HT-29 (cell line): ENCODE results near the gene MKX. TPM values are rescaled to one million over a fixed set of nuclear protein-coding genes. Genes with fewer than 3 reads are reported as not detected.
"Not testable (repeated sequence)": the region's sequence is repeated elsewhere in the genome, so short reads cannot be mapped to it uniquely, and the experiment has no call there.

Experiments
- DNase-seq: peaks from one replicate; pipeline ENCODE4 v3.0.0-alpha.2; 2015; ENCODE audit warnings: low spot score
- total RNA-seq: library from RNA; depleted of rRNA; stranded (reverse); fragments of >200 nt; shearing (Covaris generic); gene quantifications from 2 replicates; pipeline ENCODE4 v1.2.3, GENCODE V29; 2014

Gene MKX
- total RNA-seq, 1 experiment from 2014 or later = not detected

DNA sequence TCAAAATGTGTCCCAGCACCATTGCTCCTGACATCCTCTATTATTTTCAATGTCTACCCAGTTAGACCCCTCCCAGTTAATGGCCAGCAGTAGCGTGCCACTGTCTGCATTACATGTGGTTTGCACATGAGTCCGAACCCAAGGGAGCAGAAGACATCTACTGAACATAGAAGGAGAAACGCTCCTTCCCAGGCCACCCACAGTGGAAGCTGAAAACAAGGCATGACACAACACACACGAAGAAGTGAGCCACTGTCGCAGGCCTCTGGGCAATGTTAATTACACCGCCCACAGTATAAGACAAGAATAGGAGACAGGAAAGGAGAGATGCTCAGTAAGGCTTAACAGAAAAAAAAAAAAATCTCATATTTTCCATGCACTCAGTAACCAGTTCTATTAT, 50.5 kb downstream of the MKX start:
- no peak for DNase-seq

DNA sequence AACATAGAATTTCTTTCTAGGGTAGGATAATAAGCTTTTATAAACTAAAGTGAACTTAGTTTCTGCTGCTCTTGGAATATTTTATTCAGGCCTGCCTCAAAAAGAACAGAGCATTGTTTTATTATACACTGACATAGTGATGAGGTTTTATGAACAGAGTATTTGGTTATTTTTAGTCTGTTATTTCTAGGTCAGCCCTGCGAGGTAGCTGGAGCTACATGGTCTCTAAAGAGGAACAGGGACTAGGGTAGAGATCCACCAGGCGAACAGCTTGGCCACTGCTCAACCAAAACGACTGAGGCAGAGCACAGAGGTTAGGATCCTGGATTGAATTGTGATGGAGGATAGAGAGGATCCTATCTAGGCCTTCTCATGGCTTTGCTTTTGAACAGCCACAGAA, 53.0 kb downstream of the MKX start:
- DNase-seq = no peak

DNA sequence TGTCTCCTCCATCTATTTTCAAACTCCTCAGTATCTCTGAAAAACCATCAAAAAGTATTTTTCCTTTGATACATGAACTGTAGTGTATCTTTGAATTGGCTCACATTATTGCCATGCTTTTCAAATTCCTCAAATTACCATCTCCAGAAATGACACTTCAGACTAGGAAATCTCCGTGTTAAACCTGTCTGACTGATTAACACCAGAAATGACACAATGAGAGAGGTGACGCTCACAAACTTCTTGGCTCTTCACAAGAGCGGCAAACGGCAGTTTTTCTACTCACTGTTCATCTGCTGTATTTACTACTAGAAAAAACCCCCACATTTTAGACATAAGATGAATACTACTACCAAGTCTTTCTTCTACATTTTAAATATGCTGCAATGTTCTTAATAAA, 56.6 kb downstream of the MKX start:
- DNase-seq = no peak

DNA sequence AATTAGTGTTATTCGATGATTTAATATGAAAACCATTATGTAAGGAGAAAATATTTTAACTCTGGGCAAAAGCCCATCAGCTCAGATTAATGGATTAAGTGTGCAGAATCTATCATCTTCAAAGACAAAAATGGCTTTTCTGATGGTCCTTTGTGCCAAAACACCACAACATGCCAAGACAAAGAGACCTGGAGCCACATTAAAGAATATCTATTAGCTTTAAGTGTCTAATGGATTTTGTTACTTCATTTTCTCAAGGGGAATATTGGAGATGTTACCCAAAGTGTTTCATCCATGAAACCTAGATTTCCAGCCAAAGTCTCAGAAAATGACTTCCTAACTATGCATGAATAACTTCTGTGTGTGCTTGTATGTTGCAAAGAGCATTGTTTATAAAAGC, 57.3 kb downstream of the MKX start:
- no peak for DNase-seq

DNA sequence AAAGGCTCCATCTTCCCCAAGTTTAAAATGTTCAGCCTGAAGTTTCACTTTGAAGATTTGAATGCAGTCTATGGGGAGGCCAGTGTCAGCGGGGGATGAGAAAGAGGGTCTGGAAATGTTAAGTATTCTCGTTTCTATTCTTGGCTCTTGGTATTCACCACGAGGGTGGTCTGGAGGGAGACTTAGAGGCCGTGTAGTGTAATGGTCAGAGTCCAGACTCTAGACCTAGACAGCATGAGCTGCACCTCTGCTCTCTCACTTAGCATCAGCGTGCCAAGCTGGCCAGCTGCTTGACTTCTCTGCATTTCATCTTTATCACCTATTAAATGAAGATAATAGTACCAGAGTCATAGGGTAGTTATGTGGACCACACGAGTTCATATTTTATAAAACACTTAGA, 57.9 kb downstream of the MKX start:
- DNase-seq = no peak

DNA sequence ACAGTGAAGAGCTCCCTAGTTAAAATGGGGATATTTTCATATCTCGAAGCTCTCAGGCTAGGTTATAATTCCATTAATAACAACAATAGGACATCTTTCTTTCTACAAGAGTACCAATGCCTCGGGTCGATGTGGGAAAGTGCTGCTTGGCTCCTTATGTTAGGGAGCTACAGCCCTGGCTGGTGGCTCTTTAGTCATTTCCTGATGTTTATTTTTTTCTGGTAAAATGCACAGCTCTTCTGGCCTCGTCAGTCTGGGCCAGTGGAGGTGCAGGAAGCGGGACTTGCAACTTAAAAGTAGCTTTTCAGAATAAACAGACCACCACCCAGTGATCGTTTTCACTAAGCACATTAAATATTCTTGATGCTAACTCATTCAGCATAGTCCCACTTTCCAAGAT, 58.3 kb downstream of the MKX start:
- no peak for DNase-seq

DNA sequence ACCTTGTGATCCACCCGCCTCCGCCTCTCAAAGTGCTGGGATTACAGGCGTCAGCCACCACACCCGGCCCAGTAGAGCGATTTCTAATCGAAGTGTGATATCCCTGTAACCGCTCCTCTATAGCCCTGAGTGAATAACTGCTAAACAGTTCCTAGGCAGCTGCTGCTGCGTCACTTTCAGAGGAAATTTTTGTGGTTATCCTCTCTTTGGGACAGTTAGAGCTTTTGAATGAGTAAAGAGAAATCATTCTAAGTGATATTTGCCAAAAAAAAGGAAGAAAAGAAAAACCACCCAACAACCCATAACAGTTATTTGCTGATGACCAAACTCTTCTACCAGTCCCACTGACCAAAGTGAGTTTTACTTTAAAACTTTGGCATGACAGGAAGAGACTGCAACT, 59.9 kb downstream of the MKX start:
- DNase-seq = no peak

DNA sequence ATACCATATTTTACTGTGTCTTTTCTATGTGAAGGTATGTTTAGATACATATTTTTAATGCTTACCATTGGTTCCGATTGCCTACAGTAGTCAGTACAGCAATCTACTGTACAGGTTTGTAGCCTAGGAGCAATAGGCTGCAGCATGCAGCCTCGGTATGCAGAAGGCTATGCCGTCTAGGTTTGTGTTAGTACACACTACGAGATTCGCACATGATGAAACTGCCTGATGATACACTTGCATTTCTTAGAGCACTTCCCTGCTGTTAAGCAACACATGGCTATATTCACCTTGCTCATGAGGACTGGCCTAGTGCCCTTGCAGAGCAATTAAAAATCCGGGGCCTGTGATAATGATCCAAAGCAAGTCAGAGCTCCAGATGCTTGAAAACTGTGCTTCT, 62.4 kb downstream of the MKX start:
- DNase-seq = no peak

DNA sequence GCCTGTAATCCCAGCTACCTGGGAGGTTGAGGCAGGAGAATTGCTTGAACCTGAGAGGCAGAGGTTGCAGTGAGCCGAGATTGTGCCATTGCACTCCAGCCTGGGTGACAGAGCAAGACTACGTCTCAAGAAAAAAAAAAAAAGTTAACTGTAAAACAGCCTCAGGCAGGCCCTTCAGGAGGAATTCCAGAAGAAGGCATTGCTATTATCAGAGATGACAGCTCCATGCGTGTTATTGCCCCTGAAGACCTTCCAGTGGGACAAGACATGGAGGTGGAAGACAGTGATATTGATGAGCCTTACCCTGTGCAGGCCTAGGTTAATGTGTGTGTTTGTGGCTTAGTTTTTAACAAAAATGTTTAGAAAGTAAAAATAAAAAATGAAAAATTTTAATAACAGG, 63.8 kb downstream of the MKX start:
- DNase-seq = not testable (repeated sequence)

DNA sequence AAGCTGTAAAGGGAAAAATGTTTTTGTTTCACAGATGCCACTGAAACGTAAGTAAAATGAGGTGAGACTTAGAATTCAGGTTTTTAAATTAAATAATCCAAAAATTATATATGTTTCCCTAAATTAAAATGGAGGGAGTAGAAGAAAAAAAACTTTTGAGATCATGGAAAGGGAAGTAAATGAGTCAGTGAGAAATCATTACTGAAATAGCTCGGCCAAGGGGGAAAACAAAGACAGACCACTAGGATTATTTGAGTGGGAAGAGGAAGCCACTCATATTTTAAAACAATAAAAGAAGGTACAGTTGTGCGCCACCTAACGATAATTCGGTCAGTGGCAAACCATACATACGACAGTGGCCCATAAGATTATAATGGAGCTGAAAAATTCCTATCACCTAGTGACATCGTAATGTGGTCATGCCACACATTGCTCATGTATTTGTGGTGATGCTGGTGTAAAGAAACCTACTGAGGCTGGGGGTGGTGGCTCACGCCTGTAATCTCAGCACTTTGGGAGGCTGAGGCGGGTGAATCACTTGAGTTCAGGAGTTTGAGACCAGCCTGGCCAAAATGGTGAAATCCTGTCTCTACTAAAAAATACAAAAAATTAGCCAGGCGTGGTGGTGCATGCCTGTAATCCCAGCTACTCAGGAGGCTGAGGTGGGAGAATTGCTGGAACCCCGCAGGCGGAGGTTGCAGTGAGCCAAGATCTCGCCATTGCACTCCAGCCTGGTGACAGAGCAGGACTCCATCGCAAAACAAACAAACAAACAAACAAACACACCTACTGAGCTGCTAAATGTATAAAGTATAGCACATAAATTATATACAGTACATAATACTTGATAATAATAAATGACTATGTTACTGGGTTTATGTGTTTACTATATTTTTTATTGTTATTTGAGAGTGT, 64.7 kb downstream of the MKX start:
- no peak for DNase-seq

DNA sequence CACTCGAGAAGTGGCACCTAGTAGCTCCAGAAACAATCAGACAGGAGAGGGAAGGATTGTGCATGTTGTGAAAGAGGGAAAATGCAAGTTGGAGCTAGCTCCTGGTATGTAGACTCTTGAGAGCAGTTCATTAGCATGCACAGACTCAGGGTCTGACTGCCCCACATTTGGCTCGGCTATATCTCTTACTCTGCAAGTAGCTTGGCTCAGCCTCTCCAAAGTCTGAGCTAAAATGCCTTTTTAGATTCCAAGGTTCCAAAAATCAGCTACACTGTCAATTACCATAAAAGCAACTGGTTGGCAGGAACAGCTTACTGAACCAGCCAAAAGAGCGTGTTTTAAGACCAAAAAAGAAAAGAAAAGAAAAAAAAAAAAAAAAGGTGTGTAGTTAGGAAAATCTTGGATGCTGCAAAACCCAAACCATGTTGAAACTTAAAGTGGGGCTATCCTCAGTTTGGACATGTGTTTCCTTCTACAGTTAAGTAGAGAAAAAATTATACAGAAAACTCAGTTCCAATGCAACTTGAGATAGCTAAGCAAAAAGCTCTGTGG, 65.5 kb downstream of the MKX start:
- no peak for DNase-seq

DNA sequence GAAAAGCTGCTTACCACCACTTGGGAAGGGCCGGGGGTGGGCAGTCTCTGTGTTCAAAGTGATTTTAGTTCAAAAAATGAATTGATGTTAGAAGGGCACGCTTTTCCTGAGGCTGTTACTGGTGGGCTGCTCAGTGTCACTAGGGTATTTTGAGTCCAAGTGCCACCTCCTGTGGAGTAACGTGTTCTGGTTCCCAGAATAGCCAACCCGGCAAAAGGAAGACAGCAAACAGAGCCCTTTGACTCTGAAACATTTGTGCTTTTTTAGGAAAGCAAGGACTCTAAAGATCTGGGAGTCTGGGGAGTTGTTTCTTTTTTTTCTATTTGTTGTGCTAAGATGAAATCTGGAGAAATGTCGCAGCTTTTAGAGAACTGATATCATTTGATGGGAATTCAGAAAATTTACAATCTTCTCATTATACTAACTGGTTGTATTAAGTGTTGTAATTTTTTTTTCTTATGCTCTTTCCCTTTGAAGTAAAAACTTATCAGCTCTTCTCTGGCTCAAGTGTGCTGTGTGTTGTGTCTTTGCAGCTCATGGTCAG, 66.2 kb downstream of the MKX start:
- no peak for DNase-seq

DNA sequence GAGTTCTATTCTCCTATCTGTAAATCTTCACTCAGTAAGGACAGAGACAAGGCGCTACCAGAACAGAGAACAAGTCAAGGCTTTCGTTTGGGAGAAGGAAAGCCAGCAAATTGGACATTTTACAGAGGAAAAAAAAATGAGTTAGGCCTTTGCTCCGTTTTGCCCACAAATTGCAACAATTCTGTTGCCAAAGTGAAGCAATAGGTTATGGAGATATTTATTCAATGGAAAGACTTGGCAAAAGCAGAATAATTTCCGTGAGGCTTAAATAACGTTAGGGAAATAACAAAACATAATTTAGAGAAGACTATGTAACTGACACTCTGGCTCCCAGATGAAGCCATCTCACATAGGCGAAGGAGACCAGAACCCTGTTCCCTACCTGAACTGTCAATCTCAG, 67.5 kb downstream of the MKX start:
- no peak for DNase-seq

DNA sequence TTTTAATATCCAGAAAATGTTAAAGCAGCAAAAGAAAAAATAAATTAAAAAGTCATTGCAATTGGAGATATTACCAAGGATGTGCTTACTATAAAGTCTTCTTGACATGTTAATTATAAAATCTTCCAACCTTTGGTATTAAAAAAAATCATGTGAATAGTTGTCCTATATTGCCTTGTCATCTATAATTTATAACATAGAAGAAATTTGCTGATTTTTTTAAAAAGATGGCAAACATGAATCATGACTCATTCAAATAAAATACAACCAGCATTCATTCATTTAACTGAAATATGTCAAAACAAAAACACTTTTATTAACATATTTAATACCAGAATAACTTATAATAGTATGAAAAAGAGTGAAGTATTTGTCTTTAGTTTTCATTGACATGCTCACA, 72.6 kb downstream of the MKX start:
- DNase-seq = no peak

DNA sequence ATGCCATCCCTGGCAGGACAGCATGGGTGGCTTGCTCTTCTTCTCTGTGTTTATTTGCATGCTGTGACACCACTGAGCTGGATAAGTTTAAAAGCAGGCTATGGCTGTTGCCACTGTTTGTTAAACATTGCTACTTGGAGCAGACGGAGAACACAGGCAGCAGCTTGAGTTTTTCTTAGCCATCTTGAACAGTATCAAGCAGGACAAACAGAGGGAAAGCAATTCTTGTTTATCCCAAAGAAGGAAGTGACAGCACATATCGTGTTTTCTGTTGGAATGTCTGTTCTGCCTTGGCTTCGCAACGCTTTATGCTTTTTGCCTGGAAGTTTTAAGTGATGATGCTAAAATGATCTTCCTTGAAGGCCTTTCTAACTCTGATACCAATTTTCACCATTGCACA, 73.8 kb downstream of the MKX start:
- DNase-seq = no peak

DNA sequence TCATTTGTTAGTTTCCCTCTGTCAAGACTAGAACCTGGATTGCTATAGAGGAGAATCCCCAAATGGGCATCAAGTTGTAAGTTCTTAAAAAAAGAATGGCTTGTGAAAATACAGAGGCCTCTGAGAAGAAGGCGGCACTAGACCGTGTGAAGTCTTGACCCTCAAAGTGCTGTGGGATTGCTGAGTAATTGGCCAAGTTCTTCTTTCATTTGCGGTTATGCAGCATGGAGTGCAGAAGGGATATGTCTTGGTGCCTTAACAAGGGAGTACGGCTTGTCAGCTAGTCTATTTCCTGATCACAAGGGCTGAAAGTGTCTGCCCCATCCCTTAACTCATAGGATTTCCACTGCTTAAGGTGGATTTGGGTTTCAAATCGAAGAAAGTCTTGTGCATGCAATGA, 81.2 kb downstream of the MKX start:
- DNase-seq = no peak

DNA sequence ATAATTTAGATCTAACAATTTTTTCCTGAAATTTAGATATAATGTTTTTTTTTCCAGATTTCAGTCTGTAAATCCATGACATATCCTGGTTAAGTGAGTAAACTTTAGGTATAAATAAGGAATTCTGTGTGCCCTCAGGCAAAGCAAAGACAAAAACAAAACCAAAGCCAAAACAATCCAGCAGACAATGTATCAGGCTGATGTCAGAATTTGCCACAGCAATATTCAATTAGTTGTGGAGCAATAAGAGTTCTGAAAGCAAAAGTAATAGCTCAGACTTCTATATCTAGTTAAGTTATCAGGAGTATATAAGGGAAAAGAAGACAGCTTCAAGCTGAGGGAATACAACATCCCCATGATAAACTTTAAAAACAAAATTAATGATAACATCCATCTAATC, 82.0 kb downstream of the MKX start:
- no peak for DNase-seq

DNA sequence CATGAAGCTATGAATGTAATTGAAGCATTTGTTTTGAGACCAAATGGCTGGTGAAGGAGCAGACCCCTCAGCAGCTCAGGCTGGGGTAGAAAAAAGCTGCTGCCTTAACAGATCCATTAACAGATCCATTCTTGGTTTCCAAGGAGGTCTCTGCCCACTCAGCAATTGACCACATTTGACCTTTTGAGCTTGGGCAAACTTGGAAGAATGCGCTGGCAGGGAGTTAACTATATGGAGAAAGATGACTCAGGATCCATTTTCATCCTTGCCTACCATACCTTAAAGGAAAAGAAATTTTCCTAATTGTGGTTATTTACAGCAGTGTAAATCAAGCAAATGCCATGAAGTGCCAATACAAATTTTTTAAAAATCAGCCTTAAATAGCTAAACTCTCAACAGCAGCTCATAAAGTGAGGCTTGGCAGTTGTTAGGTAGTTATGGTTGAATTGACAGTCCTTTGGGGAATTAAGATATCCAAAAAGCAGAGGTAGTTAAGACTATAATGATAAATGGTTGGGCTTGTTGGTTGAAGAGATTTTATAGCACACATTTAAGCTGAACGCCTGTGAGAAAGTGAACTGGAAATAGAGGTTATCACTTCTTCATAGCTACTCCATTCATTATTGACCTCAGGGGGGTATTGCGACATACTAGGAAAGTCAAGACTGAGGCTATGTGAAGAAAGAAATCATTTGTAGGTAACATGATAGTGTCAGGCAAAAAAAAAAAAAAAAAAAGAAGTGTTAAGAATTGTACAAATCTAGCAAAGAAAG, 83.9 kb downstream of the MKX start:
- DNase-seq = no peak

DNA sequence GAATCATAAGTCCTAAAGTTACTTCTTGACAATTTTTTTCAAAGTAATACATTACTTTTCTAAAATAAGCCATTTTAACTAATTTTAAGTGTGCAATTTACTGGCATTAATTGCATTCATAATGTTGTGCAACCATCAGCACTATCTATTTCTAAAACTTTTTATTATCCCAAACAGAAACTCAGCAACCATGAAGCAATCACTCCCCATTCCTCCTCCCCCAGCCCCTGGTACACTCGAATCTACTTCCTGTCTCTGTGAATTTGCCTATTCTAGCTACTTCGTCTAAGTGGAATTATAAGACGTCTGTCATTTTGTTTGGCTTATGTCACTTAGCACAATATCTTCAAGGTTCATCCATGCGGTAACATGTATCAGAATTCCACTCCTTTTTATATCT, 84.9 kb downstream of the MKX start:
- no peak for DNase-seq

DNA sequence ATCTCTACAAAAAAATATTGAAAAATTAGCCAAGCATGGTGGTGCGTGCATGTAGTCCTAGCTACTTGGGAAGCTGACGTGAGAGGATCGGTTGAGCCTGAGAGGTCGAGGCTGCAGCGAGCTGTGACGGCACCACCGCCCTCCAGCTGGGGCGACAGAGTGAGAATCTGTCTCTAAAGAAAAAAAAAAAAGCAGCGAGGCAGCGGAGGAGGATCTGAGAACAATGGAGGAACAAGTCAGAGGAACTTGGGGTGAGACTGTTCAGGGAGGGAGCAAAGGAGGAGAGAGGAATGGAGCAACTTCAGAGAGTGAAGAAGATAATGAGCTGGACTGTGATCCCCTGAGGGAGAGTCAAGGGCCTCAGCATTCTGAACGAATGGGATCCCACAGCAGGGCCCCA, 85.4 kb downstream of the MKX start:
- no peak for DNase-seq

DNA sequence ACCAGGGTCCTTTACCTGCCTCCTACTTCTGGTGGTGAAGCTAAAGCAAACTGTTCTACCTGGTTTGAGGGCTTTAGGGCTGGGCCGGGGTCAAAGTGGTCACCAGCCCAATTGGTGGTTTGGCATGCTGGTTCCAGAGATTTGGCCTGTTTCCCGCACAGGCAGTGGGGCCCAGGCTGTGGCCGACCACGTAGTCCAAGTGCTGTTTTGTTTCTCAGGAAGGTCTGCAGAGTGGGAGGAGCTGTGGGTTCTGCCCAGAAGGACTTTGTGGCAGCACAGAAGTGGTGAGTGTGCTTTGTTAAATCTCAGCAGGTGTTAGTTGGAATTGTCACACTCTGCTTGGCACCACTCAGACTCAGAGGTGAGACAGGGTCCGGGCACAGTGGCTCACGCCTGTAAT, 85.8 kb downstream of the MKX start:
- no peak for DNase-seq

DNA sequence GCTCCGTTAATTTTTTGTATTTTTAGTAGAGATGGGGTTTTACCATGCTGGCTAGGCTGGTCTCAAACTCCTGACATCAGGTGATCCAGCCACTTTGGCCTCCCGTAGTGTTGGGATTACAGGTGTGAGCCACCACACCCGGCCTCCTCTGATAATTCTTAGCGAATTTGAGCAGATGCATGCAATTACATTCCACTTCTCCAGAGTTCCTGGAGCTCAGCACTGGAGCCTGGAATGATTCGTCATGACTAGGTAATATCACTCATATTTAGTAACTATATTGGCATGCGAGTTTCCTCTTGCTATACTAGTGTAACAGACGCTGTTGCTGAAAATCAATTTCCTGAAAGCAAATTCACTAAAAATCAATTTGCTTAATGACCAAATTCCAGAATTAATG, 86.8 kb downstream of the MKX start:
- no peak for DNase-seq

DNA sequence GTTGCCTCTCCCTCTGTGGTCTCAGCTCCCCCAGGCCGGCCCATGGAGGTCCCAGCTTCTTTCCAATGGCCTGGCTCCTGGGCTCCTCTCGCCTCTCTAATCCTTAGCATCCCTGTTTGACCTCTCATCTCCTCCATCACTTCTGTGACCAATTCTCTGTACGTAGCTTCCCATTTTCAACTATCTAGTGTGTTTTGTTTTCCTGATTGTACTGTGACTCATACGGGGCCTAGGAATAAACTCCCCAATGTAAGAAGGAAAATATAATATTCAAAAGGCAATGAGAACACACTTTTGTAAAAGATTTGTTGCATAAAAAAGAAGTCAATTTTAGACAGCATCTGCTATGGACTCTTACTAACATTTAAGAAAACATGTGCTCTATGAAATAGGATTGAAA, 90.3 kb downstream of the MKX start:
- no peak for DNase-seq
